Measurements from ENCODE around the gene KCNQ2. TPM values are rescaled to one million over a fixed set of nuclear protein-coding genes. Genes with fewer than 3 reads are reported as not detected.

The KCNQ2 gene
- total RNA-seq, 1 donor from 2014 or later = not detected

GRCh38 chr20:63421913-63422312 is 50.5 kb downstream of the KCNQ2 start:
- DNase-seq (ENCODE audit: low read depth) (no peak), FAIRE-seq (no peak)
- Histone ChIP-seq H3K36me3 (ENCODE audit: control insufficient read depth, insufficient read depth, low read length) (no peaks in the 10 kb centered on the region), H3K27me3 (ENCODE audit: control insufficient read depth, insufficient read depth, low read length) (no peaks in the 10 kb centered on the region), H3K4me3 (ENCODE audit: low read depth, low read length) (no peak overlapping the region)
- no peak for TF ChIP-seq CTCF (IDR thresholded peaks at IDR 0.05; ENCODE audit: insufficient read depth, low read length, severe bottlenecking)

GRCh38 chr20:63421094-63421692 is 51.3 kb downstream of the KCNQ2 start:
- H3K36me3 ChIP-seq (ENCODE audit: control insufficient read depth, insufficient read depth, low read length) = no peaks in the 10 kb centered on the region
- no peak for FAIRE-seq
- H3K4me3 ChIP-seq (ENCODE audit: low read depth, low read length) = no peak overlapping the region
- no peaks in the 10 kb centered on the region for H3K27me3 ChIP-seq (ENCODE audit: control insufficient read depth, insufficient read depth, low read length)
- TF ChIP-seq CTCF (IDR thresholded peaks at IDR 0.05; ENCODE audit: insufficient read depth, low read length, severe bottlenecking) = no peak
- no peak for DNase-seq (ENCODE audit: low read depth)

- no peaks in the 10 kb centered on the region for H3K27me3 ChIP-seq (ENCODE audit: control insufficient read depth, insufficient read depth, low read length)
- FAIRE-seq (no peak), DNase-seq (ENCODE audit: low read depth) (no peak)
- H3K4me3 ChIP-seq (ENCODE audit: low read depth, low read length) = no peak overlapping the region
- no peaks in the 10 kb centered on the region for H3K36me3 ChIP-seq (ENCODE audit: control insufficient read depth, insufficient read depth, low read length)
- no peak for TF ChIP-seq CTCF (IDR thresholded peaks at IDR 0.05; ENCODE audit: insufficient read depth, low read length, severe bottlenecking)
Observed at GRCh38 chr20:63420359-63421093, 51.9 kb downstream of the KCNQ2 start.

- TF ChIP-seq CTCF (IDR thresholded peaks at IDR 0.05; ENCODE audit: insufficient read depth, low read length, severe bottlenecking) = no peak
- FAIRE-seq (no peak), DNase-seq (ENCODE audit: low read depth) (no peak)
- Histone ChIP-seq H3K36me3 (ENCODE audit: control insufficient read depth, insufficient read depth, low read length) (no peaks in the 10 kb centered on the region), H3K4me3 (ENCODE audit: low read depth, low read length) (no peak overlapping the region), H3K27me3 (ENCODE audit: control insufficient read depth, insufficient read depth, low read length) (no peaks in the 10 kb centered on the region)
Observed at GRCh38 chr20:63419299-63419698, 53.2 kb downstream of the KCNQ2 start.

GRCh38 chr20:63418617-63419016 is 53.8 kb downstream of the KCNQ2 start:
- no peak for FAIRE-seq
- no peak for DNase-seq (ENCODE audit: low read depth)
- no peaks in the 10 kb centered on the region for H3K36me3 ChIP-seq (ENCODE audit: control insufficient read depth, insufficient read depth, low read length)
- H3K4me3 ChIP-seq (ENCODE audit: low read depth, low read length) = no peak overlapping the region
- no peaks in the 10 kb centered on the region for H3K27me3 ChIP-seq (ENCODE audit: control insufficient read depth, insufficient read depth, low read length)
- no peak for TF ChIP-seq CTCF (IDR thresholded peaks at IDR 0.05; ENCODE audit: insufficient read depth, low read length, severe bottlenecking)

Measured in bronchial epithelial cell (primary cell).